Keratinocyte (primary cell): Measurements from ENCODE around the gene ACADVL. TPM values are rescaled to one million over a fixed set of nuclear protein-coding genes. Genes with fewer than 3 reads are reported as not detected.
A peak's percentile ranks its signal among the peaks of the same experiment; 100 is the strongest.
"Not testable (repeated sequence)": the region's sequence is repeated elsewhere in the genome, so short reads cannot be mapped to it uniquely, and the experiment has no call there.

Experiments used
- DNase-seq: peaks from one replicate; pipeline ENCODE4 v3.0.0-alpha.2; 2011; ENCODE audit warnings: low read depth, missing footprints, low spot score
- FAIRE-seq: peaks from 2 replicates; lab custom pipeline; 2011; peaks lifted over from hg19 to GRCh38; lab: Jason Lieb, UNC
- H2AFZ ChIP-seq: 2 replicates; pipeline ENCODE4 v1.6.0; 2012; ENCODE audit warnings: low read length, control low read depth, inconsistent platforms; ENCODE audit not compliant: control insufficient read depth
- H3K27ac ChIP-seq: 2 replicates; pipeline ENCODE4 v1.5.1; 2011; ENCODE audit warnings: low read length; ENCODE audit not compliant: control insufficient read depth, insufficient read depth
- H3K27me3 ChIP-seq: 3 replicates; pipeline ENCODE4 v1.6.0; 2011; ENCODE audit warnings: low read length; ENCODE audit not compliant: control insufficient read depth, insufficient read depth; ENCODE audit errors: extremely low read depth
- H3K36me3 ChIP-seq, 2 experiments: 2 replicates in 1 of 2; 3 replicates in 1 of 2; pipeline ENCODE4 v1.5.1; 2011; ENCODE audit warnings: low read length in 2 of 2, mild to moderate bottlenecking in 1 of 2; ENCODE audit not compliant: control insufficient read depth in 2 of 2, insufficient read depth in 2 of 2; ENCODE audit errors: extremely low read depth in 1 of 2
- H3K4me1 ChIP-seq: 3 replicates; pipeline ENCODE4 v1.5.1; 2011; ENCODE audit warnings: low read length; ENCODE audit not compliant: control insufficient read depth, insufficient read depth; ENCODE audit errors: extremely low read depth
- H3K4me2 ChIP-seq: 3 replicates; pipeline ENCODE4 v1.6.0; 2011; ENCODE audit warnings: low read depth, low read length; ENCODE audit not compliant: control insufficient read depth, insufficient read depth; ENCODE audit errors: extremely low read depth
- H3K4me3 ChIP-seq, 3 experiments: fragments of 200-600 bp in 1 of 3; sonication (generic) in 1 of 3; 2 replicates in 2 of 3; 3 replicates in 1 of 3; pipeline ENCODE4 v1.5.1; 2011 to 2016; ENCODE audit warnings: low read length in 3 of 3, mild to moderate bottlenecking in 3 of 3, control low read depth in 2 of 3, inconsistent platforms in 1 of 3, low read depth in 1 of 3, mixed read lengths in 1 of 3, mixed run types in 1 of 3, moderate library complexity in 1 of 3; ENCODE audit not compliant: control insufficient read depth in 2 of 3, insufficient read depth in 2 of 3; ENCODE audit errors: extremely low read depth in 1 of 3
- H3K79me2 ChIP-seq: 2 replicates; pipeline ENCODE4 v1.6.0; 2012; ENCODE audit warnings: low read length; ENCODE audit not compliant: control insufficient read depth, insufficient read depth
- H3K9ac ChIP-seq: 3 replicates; pipeline ENCODE4 v1.6.0; 2011; ENCODE audit warnings: low read length; ENCODE audit not compliant: control insufficient read depth, insufficient read depth; ENCODE audit errors: extremely low read depth
- H3K9me1 ChIP-seq: 3 replicates; pipeline ENCODE4 v1.6.0; 2011; ENCODE audit warnings: low read length; ENCODE audit not compliant: control insufficient read depth, insufficient read depth; ENCODE audit errors: extremely low read depth
- H3K9me3 ChIP-seq: 2 replicates; pipeline ENCODE4 v1.5.1; 2012; ENCODE audit warnings: low read depth, low read length; ENCODE audit not compliant: control insufficient read depth
- H4K20me1 ChIP-seq: 3 replicates; pipeline ENCODE4 v1.6.0; 2011; ENCODE audit warnings: low read length; ENCODE audit not compliant: control insufficient read depth, insufficient read depth; ENCODE audit errors: extremely low read depth
- CTCF ChIP-seq, 3 experiments: IDR thresholded peaks in 1 of 3; conservative IDR thresholded peaks in 1 of 3; optimal IDR thresholded peaks in 1 of 3; 2 replicates in 2 of 3; 3 replicates in 1 of 3; pipeline versions ENCODE3 to v1.5.1; 2011; ENCODE audit warnings: low read length in 3 of 3, mild to moderate bottlenecking in 3 of 3, moderate library complexity in 2 of 3, control low read depth in 1 of 3, inconsistent platforms in 1 of 3; ENCODE audit not compliant: insufficient read depth in 2 of 3; ENCODE audit errors: extremely low read depth in 1 of 3
- EZH2 ChIP-seq: IDR thresholded peaks from one replicate; pipeline ENCODE4 v1.6.1; 2012; ENCODE audit warnings: inconsistent platforms, mild to moderate bottlenecking, low read length, moderate library complexity
- dilution Hi-C: fragments of 300-500 bp; cut with MboI; formaldehyde crosslinking; loops from one replicate; pipeline ENCODE4 v1.7.0; 2020; ENCODE audit warnings: low sequenced_read_pairs; ENCODE audit not compliant: extremely low pct_ligation_motif_present
- polyA plus RNA-seq, 5 experiments: library from polyadenylated mRNA; depleted of rRNA in 3 of 5; stranded (reverse) in 3 of 5; stranded (forward) in 1 of 5; unstranded in 1 of 5; fragments of >200 nt; gene quantifications; 1 replicate in 1 of 5; 2 replicates in 3 of 5; 3 replicates in 1 of 5; pipeline versions ENCODE4 v1.2.1 to v1.2.3, GENCODE V29; 2011 to 2012; ENCODE audit warnings: missing spikeins in 2 of 5, low read depth in 1 of 5, low replicate concordance in 1 of 5

ACADVL gene
- polyA plus RNA-seq, 1 donor (not counting 4 experiments of a cell fraction or from before 2014, with no cell fraction given), result 301 TPM

DNA sequence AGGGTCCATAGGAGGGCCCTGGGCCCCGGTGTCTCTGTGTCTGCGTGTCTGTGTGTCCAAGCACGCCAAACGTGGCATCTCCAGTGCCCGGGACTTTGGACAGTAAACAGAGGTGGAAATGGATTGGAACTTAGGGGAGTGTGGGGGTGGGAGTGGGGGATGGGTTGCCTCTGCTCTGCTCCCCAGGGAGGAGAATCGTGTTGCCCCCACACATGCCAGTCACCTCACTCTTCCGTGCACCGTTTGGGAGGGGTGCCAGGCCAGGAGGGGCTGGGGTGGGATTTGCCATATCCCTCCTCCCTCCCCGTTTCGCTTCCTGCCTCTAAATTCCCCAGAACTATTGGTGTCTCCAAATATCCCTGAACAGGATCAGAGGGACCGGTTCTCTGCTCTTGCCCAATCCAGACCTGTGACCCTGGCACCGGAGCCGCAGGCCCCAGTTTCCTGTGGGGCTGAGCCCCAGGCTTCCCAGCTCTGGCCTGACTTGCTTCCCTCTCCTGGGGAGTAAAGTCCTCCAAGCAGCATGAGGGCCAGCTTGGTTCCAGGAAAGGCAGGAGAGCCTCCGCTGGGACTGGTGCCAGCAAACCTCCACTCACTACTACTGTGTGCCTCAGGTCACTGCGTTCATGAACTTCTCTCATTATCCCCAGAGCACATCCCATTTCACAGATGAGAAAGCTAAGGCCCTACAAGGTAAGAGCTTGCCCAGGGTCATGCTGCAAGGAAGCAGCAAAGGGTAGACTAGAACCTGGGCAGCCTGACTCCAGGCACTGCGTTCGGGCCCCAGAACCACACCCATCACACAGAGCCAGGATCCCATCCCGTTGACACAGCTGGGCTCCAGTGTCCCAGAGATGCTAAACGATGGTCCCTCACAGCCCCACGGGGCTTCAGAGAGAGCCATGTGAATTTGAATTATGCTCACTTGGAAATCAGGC is 40.2 kb upstream of the ACADVL start, which contains the start of gene ASGR1:
TSS of gene ASGR1 (minus strand) at position 54 of the 938 bp plus-strand sequence. CDS start 807 bp downstream, outside the sequence.
- H3K36me3 ChIP-seq, result no peaks in the 10 kb centered on the region
- no peaks in the 10 kb centered on the region for H3K9me1 ChIP-seq
- peaks cover 22% of the 10 kb centered on the region for H3K27me3 ChIP-seq

DNA sequence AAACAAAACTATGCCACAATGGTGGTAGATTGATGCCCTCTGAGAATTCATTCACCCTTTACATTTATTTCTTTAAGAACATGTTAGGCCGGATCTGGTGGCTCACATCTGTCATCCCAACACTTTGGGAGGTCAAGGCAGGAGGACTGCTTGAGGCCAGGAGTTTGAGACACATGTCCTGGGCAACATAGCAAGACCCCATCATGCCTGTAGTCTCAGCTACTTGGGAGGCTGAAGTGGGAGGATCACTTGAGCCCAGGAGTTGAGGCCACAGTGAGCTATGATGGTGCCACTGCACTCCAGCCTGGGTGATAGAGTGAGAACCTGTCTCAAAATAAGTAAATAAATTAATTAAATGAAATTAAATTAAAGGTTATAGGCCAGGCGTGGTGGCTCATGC is 37.6 kb upstream of the ACADVL start:
- FAIRE-seq, dilution Hi-C loops, H3K79me2 ChIP-seq, H3K9me3 ChIP-seq, H4K20me1 ChIP-seq, H3K4me3 ChIP-seq, H3K9me1 ChIP-seq, DNase-seq, H3K4me2 ChIP-seq, H3K9ac ChIP-seq, H3K4me1 ChIP-seq, H3K27ac ChIP-seq, H3K36me3 ChIP-seq, H2AFZ ChIP-seq: not testable (repeated sequence)
- peaks cover 15% of the 10 kb centered on the region for H3K27me3 ChIP-seq

More for the DNA sequence above, 40.2 kb upstream of the ACADVL start, which contains the start of gene ASGR1:
- FAIRE-seq, result no peak
- no peak within 1 kb of the TSS for H3K27ac ChIP-seq
- TF ChIP-seq CTCF (optimal IDR thresholded peaks at IDR 0.05 in 1 of 3, IDR thresholded peaks at IDR 0.05 in 1 of 3, conservative IDR thresholded peaks at IDR 0.05 in 1 of 3; ENCODE audit: extremely low read depth in 1 of 3, insufficient read depth in 2 of 3, low read length in 3 of 3), result no peak
- TF ChIP-seq EZH2, result no peak
- H3K4me1 ChIP-seq, result peaks cover 7% of the 10 kb centered on the region
- no peaks in the 10 kb centered on the region for H3K79me2 ChIP-seq
- no peak within 1 kb of the TSS for H3K4me3 ChIP-seq
- DNase-seq, result no peak
- no peak within 1 kb of the TSS for H2AFZ ChIP-seq
- no peaks in the 10 kb centered on the region for H4K20me1 ChIP-seq
- no peak within 1 kb of the TSS for H3K9ac ChIP-seq
- H3K4me2 ChIP-seq, result peak within 1 kb of the TSS; percentile 61
- dilution Hi-C loops, result no loop called here
- no peaks in the 10 kb centered on the region for H3K9me3 ChIP-seq
